Activated CD8-positive, alpha-beta T cell treated with anti-CD3 and anti-CD28 coated beads for 36 hours (primary cell): Measurements from ENCODE around the gene ANO5. TPM values are rescaled to one million over a fixed set of nuclear protein-coding genes. Genes with fewer than 3 reads are reported as not detected.

ENCODE experiments used
- ATAC-seq: fragments of 200-7000 bp; cut with Tn5 transposase; one replicate; pipeline ENCODE4 v1.10.0; 2021; ENCODE audit warnings: mild to moderate bottlenecking, moderate library complexity
- CTCF ChIA-PET: fragments of 350-600 bp; sonication (Branson Sonifier 250); formaldehyde crosslinking; loops from one replicate; lab custom pipeline; 2021; ENCODE audit warnings: antibody characterized with exemption; lab: Charles Lee
- POLR2A ChIA-PET: fragments of 350-600 bp; sonication (Branson Sonifier 250); formaldehyde crosslinking; loops from one replicate; lab custom pipeline; 2021; ENCODE audit warnings: antibody characterized with exemption; lab: Charles Lee
- DNase-seq: peaks from one replicate; pipeline ENCODE4 v3.0.0-alpha.2; 2020
- H3K27ac Mint-ChIP-seq: one replicate; pipeline ENCODE4 v1.8.0; 2021; ENCODE audit warnings: mild to moderate bottlenecking, mixed read lengths
- H3K27me3 Mint-ChIP-seq: one replicate; pipeline ENCODE4 v1.8.0; 2021; ENCODE audit warnings: mixed read lengths
- H3K36me3 Mint-ChIP-seq: one replicate; pipeline ENCODE4 v1.8.0; 2021; ENCODE audit warnings: low read depth, mixed read lengths
- H3K4me1 Mint-ChIP-seq: one replicate; pipeline ENCODE4 v1.8.0; 2021; ENCODE audit warnings: low read depth, mixed read lengths
- H3K4me3 Mint-ChIP-seq: one replicate; pipeline ENCODE4 v1.8.0; 2021; ENCODE audit warnings: mild to moderate bottlenecking, moderate library complexity, mixed read lengths
- H3K9me3 Mint-ChIP-seq: one replicate; pipeline ENCODE4 v1.8.0; 2021; ENCODE audit warnings: mixed read lengths
- CTCF ChIP-seq: fragments of 200-600 bp; IDR thresholded peaks from one replicate; pipeline ENCODE4 v1.8.0; 2022; ENCODE audit warnings: antibody characterized with exemption, mild to moderate bottlenecking
- intact Hi-C: fragments of 100-400 bp; cut with micrococcal nuclease; formaldehyde crosslinking; loops from one replicate; pipeline ENCODE4 v1.10.0; 2022
- total RNA-seq, 2 experiments: library from RNA; stranded (reverse); gene quantifications; one replicate each; pipeline ENCODE4 v1.2.3, GENCODE V29; 2021

Gene ANO5
- total RNA-seq, 2 experiments from 2014 or later = not detected

- no peak overlapping the region for H3K4me3 Mint-ChIP-seq
- intact Hi-C loops = loop anchor here (10.0 kb wide), 1 partner anchor 142 kb away; no protein-coding TSS in a partner anchor
- ChIA-PET CTCF (no interaction called here), POLR2A (no interaction called here)
- no peak for ATAC-seq
- H3K27ac Mint-ChIP-seq = no peak overlapping the region
- H3K27me3 Mint-ChIP-seq = no peaks in the 10 kb centered on the region
- TF ChIP-seq CTCF = no peak
- H3K9me3 Mint-ChIP-seq = no peaks in the 10 kb centered on the region
- no peaks in the 10 kb centered on the region for H3K36me3 Mint-ChIP-seq
- no peak for DNase-seq
- H3K4me1 Mint-ChIP-seq = no peaks in the 10 kb centered on the region
These were observed 30.1 kb upstream of the ANO5 start for GRCh38 chr11:22162756-22163155.

GRCh38 chr11:22163394-22163797 lies 29.5 kb upstream of the ANO5 start:
- H3K27ac Mint-ChIP-seq = no peak overlapping the region
- intact Hi-C loops = loop anchor here (10.0 kb wide), 1 partner anchor 141 kb away; no protein-coding TSS in a partner anchor
- CTCF ChIA-PET = no interaction called here

GRCh38 chr11:22165087-22165486 lies 27.8 kb upstream of the ANO5 start:
- no peak for TF ChIP-seq CTCF
- Mint-ChIP-seq H3K36me3 (no peaks in the 10 kb centered on the region), H3K4me3 (no peak overlapping the region), H3K27me3 (no peaks in the 10 kb centered on the region), H3K9me3 (no peaks in the 10 kb centered on the region), H3K4me1 (no peaks in the 10 kb centered on the region), H3K27ac (no peak overlapping the region)
- CTCF ChIA-PET = no interaction called here
- intact Hi-C loops = loop anchor here (10.0 kb wide), 1 partner anchor 140 kb away; no protein-coding TSS in a partner anchor
- DNase-seq (no peak), ATAC-seq (no peak)
- POLR2A ChIA-PET = no interaction called here

More at GRCh38 chr11:22163394-22163797, 29.5 kb upstream of the ANO5 start:
- Mint-ChIP-seq H3K4me3 (no peak overlapping the region), H3K36me3 (no peaks in the 10 kb centered on the region), H3K4me1 (no peaks in the 10 kb centered on the region), H3K9me3 (no peaks in the 10 kb centered on the region), H3K27me3 (no peaks in the 10 kb centered on the region)
- no peak for DNase-seq
- POLR2A ChIA-PET = no interaction called here
- no peak for ATAC-seq
- TF ChIP-seq CTCF = no peak

GRCh38 chr11:22165759-22166513 lies 26.9 kb upstream of the ANO5 start:
- no peak overlapping the region for H3K27ac Mint-ChIP-seq
- no peak overlapping the region for H3K4me3 Mint-ChIP-seq
- ChIA-PET POLR2A (no interaction called here), CTCF (no interaction called here)
- no peaks in the 10 kb centered on the region for H3K9me3 Mint-ChIP-seq
- H3K27me3 Mint-ChIP-seq = no peaks in the 10 kb centered on the region
- intact Hi-C loops = loop anchor here (10.0 kb wide), 1 partner anchor 139 kb away; no protein-coding TSS in a partner anchor
- no peaks in the 10 kb centered on the region for H3K4me1 Mint-ChIP-seq
- no peak for TF ChIP-seq CTCF
- ATAC-seq = no peak
- no peak for DNase-seq
- H3K36me3 Mint-ChIP-seq = no peaks in the 10 kb centered on the region

- ChIA-PET POLR2A (no interaction called here), CTCF (interaction anchor here (1.1 kb wide), 1 partner anchor 9 kb away, joined by 3 read pairs; no protein-coding TSS in a partner anchor)
- H3K36me3 Mint-ChIP-seq = no peaks in the 10 kb centered on the region
- DNase-seq (no peak), ATAC-seq (no peak)
- H3K9me3 Mint-ChIP-seq = no peaks in the 10 kb centered on the region
- H3K4me3 Mint-ChIP-seq = no peak overlapping the region
- no peak overlapping the region for H3K27ac Mint-ChIP-seq
- no peaks in the 10 kb centered on the region for H3K27me3 Mint-ChIP-seq
- intact Hi-C loops = loop anchor here (10.0 kb wide), 1 partner anchor 135 kb away; no protein-coding TSS in a partner anchor
- no peaks in the 10 kb centered on the region for H3K4me1 Mint-ChIP-seq
- TF ChIP-seq CTCF = peak; percentile 14
These were observed 23.1 kb upstream of the ANO5 start for GRCh38 chr11:22169833-22170232.
